OCI-LY3 (cell line): ENCODE results near the gene KRTAP5-4.

Source experiments
- EZH2phosphoT487 ChIP-seq: fragments of 200-600 bp; shearing (Covaris generic); IDR thresholded peaks from 2 replicates; pipeline ENCODE4 v1.6.1; 2018; ENCODE audit warnings: antibody characterized with exemption, mixed run types, low read depth
- TF ChIP-seq, protein P1 (sequence below): fragments of 200-600, 300-600 bp; sonication (generic); IDR thresholded peaks from 2 replicates; pipeline ENCODE4 v1.5.1; 2014; ENCODE audit warnings: antibody characterized with exemption, low read length, low read depth

DNA sequence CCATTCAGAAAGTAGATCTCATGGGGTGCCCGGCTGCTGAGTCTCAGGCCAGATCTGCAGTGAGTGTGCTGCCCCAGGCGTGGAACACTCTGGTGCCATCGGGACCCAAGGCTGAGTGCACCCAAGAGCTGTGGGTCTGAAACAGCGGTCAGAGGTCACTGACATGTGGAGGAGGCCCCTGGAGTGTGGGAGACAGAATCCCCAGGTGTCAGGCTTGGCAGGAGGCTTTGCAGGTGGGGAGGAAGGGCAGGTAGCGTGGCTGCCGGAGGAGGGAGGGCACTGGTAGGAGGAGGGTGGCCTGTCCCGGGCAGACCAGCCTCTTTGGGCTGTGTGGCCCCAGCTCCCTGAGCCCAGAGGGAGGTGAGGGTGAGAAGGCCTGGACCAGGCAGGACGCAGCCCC lies 43.4 kb upstream of the KRTAP5-4 start:
- TF ChIP-seq, protein P1, sequence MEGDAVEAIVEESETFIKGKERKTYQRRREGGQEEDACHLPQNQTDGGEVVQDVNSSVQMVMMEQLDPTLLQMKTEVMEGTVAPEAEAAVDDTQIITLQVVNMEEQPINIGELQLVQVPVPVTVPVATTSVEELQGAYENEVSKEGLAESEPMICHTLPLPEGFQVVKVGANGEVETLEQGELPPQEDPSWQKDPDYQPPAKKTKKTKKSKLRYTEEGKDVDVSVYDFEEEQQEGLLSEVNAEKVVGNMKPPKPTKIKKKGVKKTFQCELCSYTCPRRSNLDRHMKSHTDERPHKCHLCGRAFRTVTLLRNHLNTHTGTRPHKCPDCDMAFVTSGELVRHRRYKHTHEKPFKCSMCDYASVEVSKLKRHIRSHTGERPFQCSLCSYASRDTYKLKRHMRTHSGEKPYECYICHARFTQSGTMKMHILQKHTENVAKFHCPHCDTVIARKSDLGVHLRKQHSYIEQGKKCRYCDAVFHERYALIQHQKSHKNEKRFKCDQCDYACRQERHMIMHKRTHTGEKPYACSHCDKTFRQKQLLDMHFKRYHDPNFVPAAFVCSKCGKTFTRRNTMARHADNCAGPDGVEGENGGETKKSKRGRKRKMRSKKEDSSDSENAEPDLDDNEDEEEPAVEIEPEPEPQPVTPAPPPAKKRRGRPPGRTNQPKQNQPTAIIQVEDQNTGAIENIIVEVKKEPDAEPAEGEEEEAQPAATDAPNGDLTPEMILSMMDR: no peak
- TF ChIP-seq EZH2phosphoT487: no peak
